Mesendoderm (in vitro differentiated cells): Measurements from ENCODE around the gene GP9. TPM values are rescaled to one million over a fixed set of nuclear protein-coding genes. Genes with fewer than 3 reads are reported as not detected.

Source experiments
- DNase-seq: peaks from one replicate; pipeline ENCODE4 v3.0.0; 2013
- H2AK5ac ChIP-seq: 2 replicates; pipeline ENCODE4 v1.6.1; 2013; ENCODE audit warnings: low read length, inconsistent platforms
- H2BK120ac ChIP-seq: 2 replicates; pipeline ENCODE4 v1.6.1; 2013; ENCODE audit warnings: low read depth, mild to moderate bottlenecking, low read length, moderate library complexity, mixed read lengths
- H2BK15ac ChIP-seq: replicated peaks from 2 replicates; pipeline ENCODE4 v1.6.1; 2013; ENCODE audit warnings: low read depth, mild to moderate bottlenecking, moderate library complexity
- H2BK5ac ChIP-seq: 2 replicates; pipeline ENCODE4 v1.6.1; 2013; ENCODE audit warnings: low read length, inconsistent platforms
- H3K18ac ChIP-seq: 2 replicates; pipeline ENCODE4 v1.6.1; 2013; ENCODE audit warnings: mild to moderate bottlenecking, low read length, mixed read lengths
- H3K23ac ChIP-seq: one replicate; pipeline ENCODE4 v1.6.1; 2013; ENCODE audit warnings: low read length
- H3K27ac ChIP-seq: 2 replicates; pipeline ENCODE4 v1.5.1; 2013; ENCODE audit warnings: low read depth, mild to moderate bottlenecking, inconsistent platforms, low read length, moderate library complexity
- H3K27me3 ChIP-seq: 2 replicates; pipeline ENCODE4 v1.6.1; 2013; ENCODE audit warnings: low read length, control low read depth, mild to moderate bottlenecking, inconsistent platforms; ENCODE audit not compliant: insufficient read depth, poor library complexity
- H3K36me3 ChIP-seq: 2 replicates; pipeline ENCODE4 v1.6.1; 2013; ENCODE audit warnings: low read length, inconsistent platforms; ENCODE audit not compliant: control insufficient read depth, insufficient read depth
- H3K4ac ChIP-seq: one replicate; pipeline ENCODE4 v1.6.1; 2013; ENCODE audit warnings: low read depth, mild to moderate bottlenecking, low read length, moderate library complexity
- H3K4me1 ChIP-seq: 2 replicates; pipeline ENCODE4 v1.6.1; 2013; ENCODE audit warnings: low read depth, low read length, inconsistent platforms; ENCODE audit not compliant: control insufficient read depth
- H3K4me2 ChIP-seq: 2 replicates; pipeline ENCODE4 v1.6.1; 2013; ENCODE audit warnings: low read length
- H3K4me3 ChIP-seq: 2 replicates; pipeline ENCODE4 v1.5.1; 2013; ENCODE audit warnings: mild to moderate bottlenecking, low read length
- H3K56ac ChIP-seq: one replicate; pipeline ENCODE4 v1.6.1; 2013; ENCODE audit warnings: low read length
- H3K79me1 ChIP-seq: 2 replicates; pipeline ENCODE4 v1.6.1; 2013; ENCODE audit warnings: low read length, inconsistent platforms
- H3K79me2 ChIP-seq: 2 replicates; pipeline ENCODE4 v1.6.1; 2013; ENCODE audit warnings: mild to moderate bottlenecking, low read length; ENCODE audit not compliant: control insufficient read depth, insufficient read depth
- H3K9ac ChIP-seq: 2 replicates; pipeline ENCODE4 v1.6.1; 2013; ENCODE audit warnings: low read length, inconsistent platforms
- H4K5ac ChIP-seq: one replicate; pipeline ENCODE4 v1.6.1; 2013; ENCODE audit warnings: low read length
- H4K8ac ChIP-seq: one replicate; pipeline ENCODE4 v1.6.1; 2013; ENCODE audit warnings: low read depth, mild to moderate bottlenecking, control low read depth, low read length, moderate library complexity
- WGBS: extraction: QIAGEN DNeasy Blood & Tissue Kit; methylation state at CpG from one replicate; pipeline ENCODE4 v1.1.7; 2013; ENCODE audit warnings: low lambda C conversion rate, missing lambda C conversion rate; ENCODE audit not compliant: insufficient coverage; ENCODE audit errors: extremely low coverage; 5-methylcytosine and 5-hydroxymethylcytosine counted together
- polyA plus RNA-seq, 2 experiments: library from polyadenylated mRNA; stranded (reverse); fragments of 200-250 nt; gene quantifications; one replicate each; pipeline ENCODE4 v1.2.3, GENCODE V29; 2013

GP9 gene
- polyA plus RNA-seq (2013, experiment 1 of 2) = not detected
- polyA plus RNA-seq (2013, experiment 2 of 2) = not detected

DNA sequence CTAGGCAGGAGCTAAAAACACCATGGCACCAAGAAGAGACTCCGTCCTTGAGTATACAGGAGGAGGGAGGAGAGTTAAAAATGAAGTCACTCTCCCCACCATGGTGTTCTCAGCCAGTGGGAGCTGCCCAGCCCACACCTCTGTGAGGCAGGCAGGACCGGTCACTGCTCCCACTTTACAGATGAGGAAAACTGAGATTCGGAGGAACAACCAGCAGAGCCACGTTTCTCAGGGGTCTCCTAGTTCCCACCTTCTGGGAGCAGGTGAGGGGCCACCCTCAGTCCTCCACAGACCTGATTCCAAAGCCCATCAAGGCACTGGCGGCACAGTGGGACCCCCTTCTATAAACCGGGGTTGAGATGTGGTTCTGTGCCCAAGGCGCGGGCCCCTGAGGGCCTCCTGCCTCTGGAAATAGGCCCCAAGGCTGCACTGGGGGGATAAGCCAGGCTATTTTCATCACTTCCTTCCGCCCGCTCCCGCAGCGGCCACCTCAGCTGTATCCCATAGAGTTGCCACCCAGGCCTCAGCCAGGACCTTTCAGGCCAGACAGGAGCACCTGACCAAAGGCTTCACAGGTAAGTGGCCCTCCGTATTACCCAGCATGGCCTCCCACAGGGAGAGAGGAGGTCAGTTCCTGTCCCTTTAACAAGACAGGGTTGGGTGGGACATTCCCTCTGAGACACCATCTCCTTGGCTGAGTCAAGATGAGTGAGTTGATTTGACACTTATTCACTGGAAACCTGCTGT is at the start of gene GP9:
TSS of gene GP9 (plus strand) at position 504 of the 747 bp plus-strand sequence. CDS start 961 bp downstream, outside the sequence.
- Histone ChIP-seq H3K79me2 (no peaks in the 10 kb centered on the region), H3K4me3 (no peak within 1 kb of the TSS), H3K4ac (no peak within 1 kb of the TSS), H3K18ac (no peak within 1 kb of the TSS), H2AK5ac (no peak within 1 kb of the TSS), H2BK120ac (no peak within 1 kb of the TSS), H4K8ac (no peak within 1 kb of the TSS), H4K5ac (no peak within 1 kb of the TSS), H2BK5ac (no peak within 1 kb of the TSS), H3K56ac (no peak within 1 kb of the TSS), H3K4me1 (no peaks in the 10 kb centered on the region), H3K36me3 (no peaks in the 10 kb centered on the region), H3K9ac (no peak within 1 kb of the TSS), H3K27me3 (no peaks in the 10 kb centered on the region), H3K27ac (no peak within 1 kb of the TSS), H2BK15ac (no peak within 1 kb of the TSS), H3K23ac (no peak within 1 kb of the TSS), H3K79me1 (no peaks in the 10 kb centered on the region), H3K4me2 (no peak within 1 kb of the TSS)
- DNase-seq = peak; percentile 40
- WGBS = no CpG with 5 or more reads among the region's 13 CpGs

DNA sequence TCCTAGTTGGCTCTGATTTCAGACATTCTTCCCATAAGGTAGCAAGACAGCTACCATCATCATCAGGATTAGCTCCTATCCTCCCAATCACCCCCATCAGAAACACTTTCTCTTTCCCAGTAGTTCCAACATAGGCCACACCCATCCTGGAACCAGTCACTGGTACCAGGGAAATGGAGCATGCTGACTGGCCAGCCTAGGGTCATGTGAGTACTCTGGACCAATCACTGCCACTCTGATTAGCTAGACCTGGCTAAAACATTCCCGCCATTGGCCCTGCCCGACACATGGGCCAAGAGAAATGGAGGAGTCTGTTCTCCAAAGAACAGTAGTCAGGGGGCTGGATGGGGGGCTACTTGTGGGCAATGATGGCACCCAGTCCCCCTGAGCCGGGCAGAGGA is 47.1 kb upstream of the GP9 start:
- Histone ChIP-seq H2AK5ac (no peak overlapping the region), H3K18ac (no peak overlapping the region), H3K79me2 (no peaks in the 10 kb centered on the region), H3K23ac (no peak overlapping the region), H3K27me3 (no peaks in the 10 kb centered on the region), H3K4me3 (no peak overlapping the region), H3K4ac (no peak overlapping the region), H2BK120ac (no peak overlapping the region), H3K4me1 (no peaks in the 10 kb centered on the region), H3K27ac (no peak overlapping the region), H4K8ac (no peak overlapping the region), H4K5ac (no peak overlapping the region), H3K4me2 (no peak overlapping the region), H3K79me1 (no peaks in the 10 kb centered on the region), H3K36me3 (no peaks in the 10 kb centered on the region), H3K9ac (no peak overlapping the region), H2BK15ac (no peak overlapping the region), H2BK5ac (no peak overlapping the region), H3K56ac (no peak overlapping the region)
- peak; percentile 54 for DNase-seq
- WGBS = no CpG with 5 or more reads among the region's 3 CpGs

DNA sequence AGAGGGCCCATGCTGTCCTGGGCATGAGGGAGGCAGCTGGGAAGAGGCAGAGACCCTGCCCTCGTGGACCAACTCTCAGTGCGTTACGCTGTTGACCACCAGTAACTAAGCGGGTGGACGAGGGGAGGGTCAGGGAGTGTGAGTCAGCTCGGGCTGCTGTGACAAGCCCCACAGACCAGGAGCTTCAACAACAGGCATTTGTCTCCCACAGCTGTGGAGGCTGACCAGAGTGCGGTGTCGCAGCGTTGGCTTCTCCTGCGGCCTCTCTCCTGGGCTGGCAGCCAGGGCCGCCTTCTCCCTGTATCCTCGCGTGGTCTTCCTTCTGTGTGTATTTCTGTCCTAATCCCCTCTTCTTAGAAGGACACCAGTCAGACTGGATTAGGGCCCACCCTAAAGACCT is 46.4 kb upstream of the GP9 start:
- no peak overlapping the region for H2BK15ac ChIP-seq
- no peak overlapping the region for H3K4me2 ChIP-seq
- no peaks in the 10 kb centered on the region for H3K36me3 ChIP-seq
- no peaks in the 10 kb centered on the region for H3K27me3 ChIP-seq
- no peak overlapping the region for H3K27ac ChIP-seq
- H2BK120ac ChIP-seq = no peak overlapping the region
- no peak overlapping the region for H2AK5ac ChIP-seq
- DNase-seq = no peak
- H3K79me1 ChIP-seq = no peaks in the 10 kb centered on the region
- no peak overlapping the region for H3K56ac ChIP-seq
- no peak overlapping the region for H3K4me3 ChIP-seq
- no peak overlapping the region for H3K23ac ChIP-seq
- no peak overlapping the region for H3K18ac ChIP-seq
- H4K5ac ChIP-seq = no peak overlapping the region
- H3K9ac ChIP-seq = no peak overlapping the region
- no peak overlapping the region for H3K4ac ChIP-seq
- H2BK5ac ChIP-seq = no peak overlapping the region
- no peaks in the 10 kb centered on the region for H3K79me2 ChIP-seq
- no peak overlapping the region for H4K8ac ChIP-seq
- H3K4me1 ChIP-seq = no peaks in the 10 kb centered on the region
- WGBS = no CpG with 5 or more reads among the region's 13 CpGs

DNA sequence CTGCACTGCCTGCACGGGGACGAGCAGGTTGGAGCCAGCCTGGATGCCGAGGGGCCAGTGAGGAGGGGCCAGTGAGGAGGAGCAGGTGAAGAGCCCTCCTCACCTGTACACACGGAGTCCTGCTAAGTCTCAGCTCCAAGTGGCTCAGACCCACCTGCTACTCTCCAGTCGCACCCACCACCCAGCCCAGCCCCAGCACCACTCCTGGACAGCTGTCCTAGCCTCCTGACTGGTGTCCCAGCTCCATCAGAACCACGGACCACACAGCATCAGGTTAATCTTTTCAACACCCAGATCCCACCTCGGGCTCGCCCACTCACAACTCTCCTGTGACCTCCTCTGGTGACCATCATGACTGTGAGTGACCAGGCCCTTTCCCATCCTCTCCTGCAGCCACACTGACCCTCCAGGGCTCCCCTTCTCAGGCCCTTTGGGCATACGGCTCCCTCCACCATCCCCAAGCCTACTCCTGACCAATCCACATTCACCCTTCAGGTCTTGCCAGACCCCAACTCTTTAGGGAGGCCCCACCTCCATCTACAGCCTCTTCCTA is 45.7 kb upstream of the GP9 start:
- Histone ChIP-seq H2BK15ac (no peak overlapping the region), H3K79me1 (no peaks in the 10 kb centered on the region), H3K4me2 (no peak overlapping the region), H2BK5ac (no peak overlapping the region), H3K9ac (no peak overlapping the region), H2BK120ac (no peak overlapping the region), H3K4me3 (no peak overlapping the region), H3K4ac (no peak overlapping the region), H3K79me2 (no peaks in the 10 kb centered on the region), H3K18ac (no peak overlapping the region), H4K5ac (no peak overlapping the region), H3K56ac (no peak overlapping the region), H2AK5ac (no peak overlapping the region), H3K23ac (no peak overlapping the region), H4K8ac (no peak overlapping the region), H3K36me3 (no peaks in the 10 kb centered on the region), H3K27me3 (no peaks in the 10 kb centered on the region), H3K4me1 (no peaks in the 10 kb centered on the region), H3K27ac (no peak overlapping the region)
- WGBS = no CpG with 5 or more reads among the region's 9 CpGs
- no peak for DNase-seq

DNA sequence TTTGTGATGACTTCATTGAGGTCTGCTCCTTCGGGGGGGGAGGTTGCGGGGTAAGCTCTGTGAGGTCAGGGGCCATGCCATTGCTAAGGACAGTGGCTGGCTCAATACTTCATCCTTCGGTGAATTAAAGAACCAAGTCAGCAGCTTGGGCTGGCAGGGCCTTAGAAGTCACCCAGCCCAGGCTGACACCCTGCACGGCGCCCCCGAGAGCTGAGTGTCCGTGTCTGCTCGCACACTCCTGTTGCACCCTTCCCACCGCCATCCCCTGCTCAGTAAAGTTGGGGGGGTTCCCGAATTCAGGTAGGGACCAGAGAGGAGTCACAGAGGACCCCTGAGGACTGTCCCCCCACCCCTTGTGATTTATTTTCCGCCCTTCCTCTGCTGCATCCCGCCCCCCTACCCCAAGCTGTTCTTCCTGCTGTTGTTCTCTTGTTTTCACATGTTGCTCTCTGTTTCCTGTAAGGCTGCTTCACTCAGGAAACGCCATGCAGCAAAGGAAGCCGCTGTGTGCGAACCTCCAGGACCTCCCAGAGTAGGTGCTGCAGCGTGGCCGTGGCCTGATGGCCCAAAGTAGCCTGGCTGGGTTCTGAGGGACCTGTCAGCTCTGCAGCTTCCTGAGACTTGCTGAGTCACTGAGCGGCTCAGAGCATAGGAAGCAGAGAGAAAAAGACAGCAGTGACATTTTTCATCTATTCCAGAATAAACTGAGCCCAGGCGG is 45.0 kb upstream of the GP9 start:
- Histone ChIP-seq H3K18ac (no peak overlapping the region), H3K4me1 (no peaks in the 10 kb centered on the region), H3K4me3 (no peak overlapping the region), H3K56ac (no peak overlapping the region), H3K9ac (no peak overlapping the region), H3K36me3 (no peaks in the 10 kb centered on the region), H2BK15ac (no peak overlapping the region), H3K23ac (no peak overlapping the region), H3K4me2 (no peak overlapping the region), H3K4ac (no peak overlapping the region), H4K5ac (no peak overlapping the region), H3K27ac (no peak overlapping the region), H3K79me1 (no peaks in the 10 kb centered on the region), H4K8ac (no peak overlapping the region), H3K79me2 (no peaks in the 10 kb centered on the region), H3K27me3 (no peaks in the 10 kb centered on the region), H2BK120ac (no peak overlapping the region), H2AK5ac (no peak overlapping the region), H2BK5ac (no peak overlapping the region)
- WGBS = no CpG with 5 or more reads among the region's 19 CpGs
- DNase-seq = peak; percentile 37
